HG02870 (cell line): ENCODE measurements around the gene FRMD4A.
"Not testable (repeated sequence)": the region's sequence is repeated elsewhere in the genome, so short reads cannot be mapped to it uniquely, and the experiment has no call there.

ENCODE experiments used
- ATAC-seq: cut with Tn5 transposase; IDR thresholded peaks from one replicate; pipeline ENCODE4 v1.9.1; 2021; ENCODE audit warnings: mild to moderate bottlenecking, moderate library complexity; ENCODE audit not compliant: unreplicated experiment

Gene FRMD4A

DNA sequence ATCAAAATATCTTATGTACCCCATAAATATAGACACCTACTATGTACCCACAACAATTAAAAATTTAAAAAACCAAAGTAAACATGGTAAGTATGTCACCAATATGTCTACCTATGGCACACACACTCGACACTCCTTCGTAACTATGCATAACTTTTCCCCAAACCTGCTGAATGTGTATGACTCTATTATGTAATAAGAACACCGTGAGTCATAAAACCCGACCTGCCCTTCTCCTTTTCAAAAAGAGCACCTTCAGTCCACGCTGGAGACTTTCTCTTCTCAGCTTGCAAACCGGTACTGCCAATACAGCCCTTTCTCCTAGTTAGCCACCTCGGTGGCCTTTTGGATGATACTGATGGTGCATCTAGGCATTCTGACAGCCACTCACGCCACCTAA is 557.7 kb downstream of the FRMD4A start:
- ATAC-seq: no peak

DNA sequence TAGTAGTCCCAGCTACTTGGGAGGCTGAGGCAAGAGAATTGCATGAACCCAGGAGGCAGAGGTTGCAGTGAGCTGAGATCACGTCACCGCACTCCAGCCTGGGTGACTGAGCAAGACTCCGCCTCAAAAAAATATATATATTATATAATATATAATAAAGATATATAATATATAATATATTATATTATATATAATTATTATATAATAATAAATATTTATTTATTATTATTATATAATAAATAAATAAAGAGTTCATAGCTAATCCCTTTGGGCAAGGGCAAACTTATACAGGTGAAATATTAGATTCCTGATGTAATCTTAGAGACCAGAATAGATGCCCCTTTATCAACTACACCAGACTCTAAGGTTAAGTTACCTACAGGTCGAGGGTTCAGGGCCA is 558.7 kb downstream of the FRMD4A start:
- ATAC-seq: no peak

DNA sequence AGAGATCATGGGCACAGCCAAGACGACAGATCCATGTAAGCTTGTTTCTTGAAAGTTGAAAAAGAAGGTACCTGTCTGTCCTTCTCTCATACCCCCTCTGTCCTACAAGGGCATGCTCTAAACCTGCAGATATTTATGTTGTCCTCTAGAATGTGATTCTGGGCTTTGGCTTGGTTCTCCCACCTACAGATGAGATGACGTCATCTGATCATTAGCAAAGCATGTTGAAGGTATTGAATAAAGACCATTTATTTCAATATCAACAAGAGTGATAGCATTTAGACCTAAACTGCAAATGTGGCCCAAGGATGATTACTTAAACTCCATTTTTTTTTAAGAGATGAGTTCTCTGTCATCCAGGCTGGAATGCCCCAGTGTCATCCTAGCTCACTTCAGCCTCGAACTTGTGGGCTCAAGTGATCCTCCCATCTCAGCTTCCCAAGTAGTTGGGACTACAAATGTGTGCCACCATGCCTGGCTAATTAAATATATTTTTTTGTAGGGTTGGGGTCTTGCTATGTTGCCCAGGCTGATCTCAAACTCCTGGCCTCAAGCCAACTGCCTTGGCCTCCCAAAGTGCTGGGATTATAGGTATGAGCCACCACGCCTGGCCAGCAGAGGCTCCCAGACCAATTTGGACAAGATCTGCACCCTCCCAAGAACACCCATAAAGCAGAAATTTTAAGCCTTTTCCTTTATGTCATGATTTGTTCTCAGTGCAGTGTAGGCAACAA is 559.8 kb downstream of the FRMD4A start:
- ATAC-seq: no peak

DNA sequence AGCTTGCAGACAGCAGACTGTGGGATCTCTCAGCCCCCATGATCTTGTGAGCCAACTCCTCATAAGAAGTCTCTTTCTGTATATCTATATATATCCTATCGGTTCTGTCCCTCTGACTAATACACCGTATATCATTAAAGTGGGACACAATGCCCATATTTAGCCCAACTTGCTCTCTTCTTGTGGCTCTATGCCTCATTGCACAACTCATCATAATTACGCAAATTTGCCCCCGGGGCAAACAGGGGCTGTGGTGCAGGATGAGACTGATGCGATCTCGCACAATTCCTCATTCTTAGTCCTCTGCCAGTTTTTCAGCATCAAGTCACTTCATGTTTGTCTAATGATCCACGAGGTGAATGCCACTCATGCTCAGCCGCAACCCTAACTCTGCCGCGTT is 560.8 kb downstream of the FRMD4A start:
- ATAC-seq: no peak

DNA sequence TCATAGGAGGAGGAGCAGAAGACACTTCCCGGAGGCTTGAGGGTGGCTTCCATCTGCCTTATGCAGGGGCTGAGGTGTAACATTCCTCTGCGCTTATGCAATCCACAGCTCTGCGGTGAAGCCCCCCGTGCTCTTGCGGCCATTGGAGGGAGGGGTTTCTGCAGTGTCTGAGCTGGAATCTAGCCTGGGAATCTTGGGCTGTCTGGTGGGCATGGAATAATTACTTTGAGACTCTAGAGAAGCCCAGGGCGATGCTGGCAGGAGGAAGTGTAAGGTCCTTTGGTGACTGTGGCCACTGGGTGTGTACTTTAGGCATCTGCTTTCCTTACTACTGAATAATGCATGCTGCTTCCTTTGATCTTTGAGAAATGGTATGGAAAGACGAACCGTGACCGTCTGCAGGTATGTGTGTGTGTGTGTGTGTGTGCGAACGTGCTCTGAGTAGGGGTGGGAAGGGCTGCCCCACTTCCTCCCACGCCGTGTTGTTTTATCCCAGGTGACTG is 563.0 kb downstream of the FRMD4A start:
- ATAC-seq: no peak

DNA sequence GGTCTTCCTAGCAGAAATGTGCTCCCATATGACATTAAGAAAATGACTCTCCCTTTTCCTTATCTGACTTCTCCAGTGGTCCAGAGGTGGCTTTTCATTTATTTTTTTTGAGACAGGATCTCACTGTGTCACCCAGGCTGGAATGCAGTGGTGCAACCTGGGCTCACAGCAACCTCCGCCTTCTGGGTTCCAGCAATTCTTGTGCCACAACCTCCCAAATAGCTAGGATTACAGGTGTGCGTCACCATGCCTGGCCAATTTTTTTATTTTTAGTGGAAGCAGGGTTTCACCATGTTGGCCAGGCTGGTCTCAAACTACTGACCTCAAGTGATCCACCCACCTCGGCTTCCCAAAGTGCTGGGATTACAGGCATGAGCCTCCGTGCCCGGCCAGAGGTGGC is 563.6 kb downstream of the FRMD4A start:
- ATAC-seq: not testable (repeated sequence)

DNA sequence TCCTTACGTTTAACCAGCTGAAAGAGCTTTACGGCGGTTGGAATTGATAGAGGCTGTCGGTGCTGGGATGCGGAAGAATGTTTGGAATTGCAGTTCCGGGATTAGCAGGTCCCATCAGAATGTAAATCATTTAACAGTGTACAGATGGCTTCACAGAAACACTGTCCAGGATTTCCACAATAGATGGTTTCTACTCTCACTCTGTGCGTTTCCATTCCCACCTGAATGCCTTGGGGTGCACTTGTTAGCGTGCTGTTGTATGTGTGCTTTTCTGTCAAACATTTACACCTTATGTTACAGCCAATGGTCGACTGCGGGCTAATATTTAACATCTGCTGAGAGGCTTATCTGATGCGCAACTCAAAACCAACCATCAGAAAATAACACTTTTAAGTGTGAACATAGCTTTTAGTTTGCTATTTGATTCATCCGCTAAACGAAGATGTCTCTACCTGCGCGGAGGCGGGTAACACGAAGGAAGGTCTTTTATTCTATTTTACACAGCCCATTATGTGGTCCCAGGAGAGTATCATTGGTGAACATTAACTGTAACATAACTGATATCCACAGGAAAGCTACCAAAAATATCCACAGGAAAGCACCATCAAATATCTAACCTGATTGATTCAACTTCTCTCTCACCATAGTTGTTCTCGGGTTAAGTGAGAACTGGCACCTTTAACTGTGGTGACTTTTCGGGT is 564.9 kb downstream of the FRMD4A start:
- ATAC-seq: no peak

DNA sequence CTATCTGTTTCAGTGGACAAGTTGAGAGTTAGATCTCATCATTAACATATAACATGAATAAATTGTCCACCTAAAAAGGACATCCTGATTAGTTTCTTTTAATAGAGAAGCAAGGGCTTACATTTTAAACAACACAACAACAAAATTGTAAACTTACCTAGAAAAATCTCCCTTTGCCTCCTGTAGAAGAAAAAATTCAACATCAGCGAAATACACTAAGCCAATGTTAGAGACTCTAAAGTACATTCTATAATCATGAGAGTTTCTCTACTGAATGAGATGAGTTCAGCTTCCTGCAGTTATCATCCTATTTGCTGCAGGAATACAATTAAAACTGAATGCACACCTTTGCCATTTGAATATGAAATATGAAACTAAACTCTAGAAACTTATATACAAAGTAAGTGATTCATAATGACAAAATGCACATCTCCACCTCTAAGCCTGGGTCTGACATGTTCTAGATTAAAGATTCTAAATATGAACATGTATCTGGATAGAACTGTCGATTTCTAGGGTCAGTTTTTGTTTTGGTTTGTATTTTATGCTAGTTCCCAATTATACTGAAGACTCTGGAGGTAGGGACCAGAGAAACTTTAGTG is 569.1 kb downstream of the FRMD4A start:
- no peak for ATAC-seq

DNA sequence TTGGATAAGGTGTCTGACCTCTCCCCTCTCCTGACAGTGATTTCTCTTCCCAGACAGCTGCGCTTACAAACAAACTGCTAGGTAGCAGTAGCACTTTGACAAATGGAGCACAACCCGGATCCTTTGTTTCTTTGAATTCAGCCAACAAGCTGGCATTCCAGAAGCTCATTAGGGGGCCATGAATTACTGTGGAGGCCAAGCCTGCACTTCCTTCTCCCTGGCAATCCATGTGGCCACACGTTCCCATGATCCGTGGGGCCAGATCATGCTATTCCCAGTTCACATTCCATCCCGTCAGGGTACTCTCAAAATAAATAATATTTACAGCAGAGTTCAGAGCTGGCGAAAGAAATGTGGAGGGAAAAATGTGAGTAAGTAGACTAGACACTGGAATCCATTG is 571.6 kb downstream of the FRMD4A start:
- no peak for ATAC-seq

DNA sequence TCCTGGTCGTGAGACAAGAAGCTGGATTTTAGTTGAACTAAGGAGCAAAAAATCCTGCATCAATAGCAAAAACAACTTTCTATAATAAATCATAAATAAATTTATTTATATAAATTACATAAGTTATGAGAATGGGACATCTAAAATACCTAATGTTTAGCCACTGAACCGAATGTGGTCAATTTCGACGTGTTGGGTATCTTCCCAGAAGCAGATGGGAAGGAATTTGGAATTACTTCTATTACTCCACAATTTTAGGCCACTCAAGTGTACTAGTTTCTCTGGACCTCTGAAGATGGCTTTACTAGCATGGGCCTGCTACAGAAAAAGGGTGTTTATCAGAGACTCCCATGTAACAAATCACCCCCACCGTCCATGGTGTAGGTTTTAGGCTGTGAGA is 572.0 kb downstream of the FRMD4A start:
- no peak for ATAC-seq

DNA sequence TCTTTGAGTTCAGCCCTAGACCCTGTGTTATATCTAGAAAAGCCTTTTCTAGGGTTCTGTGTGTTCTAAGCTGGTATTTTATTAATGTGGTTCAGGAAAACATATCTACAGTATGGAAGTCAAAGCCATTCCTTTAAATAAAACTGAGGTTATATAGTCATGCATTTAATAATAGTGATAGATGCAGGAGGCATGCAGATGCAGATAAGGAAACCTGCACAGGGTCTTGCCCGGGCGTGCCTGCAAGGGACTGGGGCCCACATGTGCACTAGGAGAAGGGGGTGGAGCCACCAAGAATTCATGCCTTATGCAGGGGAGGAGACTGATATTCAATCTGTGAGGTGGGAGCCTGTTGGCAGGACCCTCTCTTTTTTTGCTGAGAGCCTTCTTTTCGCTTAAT is 572.4 kb downstream of the FRMD4A start:
- ATAC-seq: no peak

DNA sequence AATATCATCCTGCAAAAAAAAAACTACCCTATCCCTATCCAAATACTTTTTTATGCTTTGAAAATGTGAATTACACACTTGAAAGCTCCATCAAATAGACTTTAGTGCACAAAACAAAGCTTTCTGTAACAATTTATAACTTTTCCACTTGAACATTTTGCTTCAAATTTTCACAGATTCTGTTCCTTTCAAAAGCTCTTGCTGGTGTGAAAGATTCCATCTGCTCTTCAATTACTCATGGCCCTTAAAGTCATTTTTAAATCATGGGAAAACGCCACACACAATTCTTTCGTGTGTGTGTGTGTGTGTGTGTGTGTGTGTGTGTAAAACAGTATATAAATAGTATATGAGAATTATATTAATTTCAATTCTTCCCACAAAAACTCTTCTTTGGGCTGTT is 576.4 kb downstream of the FRMD4A start:
- no peak for ATAC-seq

DNA sequence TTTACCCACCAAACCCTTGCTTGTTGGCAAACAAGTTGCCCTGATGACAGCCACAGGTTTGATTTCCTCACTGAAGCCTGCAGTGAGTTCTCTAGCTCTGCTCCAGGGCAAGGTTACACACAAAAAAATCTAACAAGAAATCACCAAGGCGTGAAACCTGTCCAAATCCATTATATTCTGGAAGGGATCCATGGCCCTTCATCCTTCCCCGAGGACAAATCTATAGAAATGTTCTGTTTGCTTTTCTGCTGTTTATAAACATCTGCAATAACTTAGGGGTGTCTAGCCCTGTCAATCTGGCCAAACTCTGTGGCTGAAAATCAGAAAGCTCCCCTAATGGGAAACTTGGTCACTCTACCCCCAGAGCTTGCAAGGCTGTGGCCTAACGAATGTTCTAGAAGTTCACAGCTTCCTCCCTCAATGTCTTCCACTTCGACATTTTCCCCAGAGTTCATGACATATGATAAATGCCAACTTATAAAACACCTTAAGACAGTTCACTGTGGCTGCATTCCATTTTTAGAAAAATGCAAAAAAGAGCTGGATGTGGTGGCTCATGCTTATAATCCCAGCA is 579.4 kb downstream of the FRMD4A start:
- ATAC-seq: no peak

DNA sequence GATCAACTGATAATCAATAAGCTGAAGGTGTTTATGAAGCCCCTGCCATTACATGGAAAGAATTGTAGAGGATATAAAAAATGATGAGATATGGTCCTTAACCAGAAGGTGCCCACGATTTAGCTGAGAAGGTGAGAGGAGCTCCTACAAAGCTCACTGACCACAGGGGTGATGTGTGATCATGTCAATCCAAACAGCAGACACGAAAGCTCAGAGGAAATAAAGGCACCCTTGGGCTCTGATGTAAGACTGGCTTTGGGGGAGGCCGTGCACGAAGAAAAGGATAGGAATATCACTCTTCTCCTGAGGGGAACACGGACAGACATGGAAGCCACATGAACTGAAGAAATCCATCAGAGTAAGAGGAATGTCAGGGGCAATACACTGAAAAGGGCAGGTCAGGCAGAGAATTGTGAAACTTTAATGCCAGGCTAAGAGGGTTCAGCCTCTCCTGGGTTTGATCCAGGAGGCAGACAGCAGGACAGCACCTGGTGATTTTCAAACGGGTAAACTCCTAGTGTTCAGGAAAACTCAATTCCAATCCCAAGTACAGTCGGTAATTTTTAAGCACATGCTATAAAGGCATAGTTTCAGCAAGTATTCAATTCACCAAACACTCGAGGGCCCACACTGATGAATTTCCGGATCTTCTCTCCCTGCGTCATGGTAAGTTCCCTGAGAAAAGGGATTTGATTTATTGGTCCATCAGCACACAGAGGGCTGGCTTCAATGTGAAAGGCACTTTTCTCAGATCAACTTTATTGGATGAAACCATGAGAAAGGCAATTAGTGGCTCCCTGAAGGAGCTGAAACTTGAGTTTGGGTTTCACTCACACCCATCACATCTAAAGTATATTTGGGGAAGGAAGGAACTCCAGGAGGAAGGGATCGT is 580.2 kb downstream of the FRMD4A start:
- no peak for ATAC-seq

DNA sequence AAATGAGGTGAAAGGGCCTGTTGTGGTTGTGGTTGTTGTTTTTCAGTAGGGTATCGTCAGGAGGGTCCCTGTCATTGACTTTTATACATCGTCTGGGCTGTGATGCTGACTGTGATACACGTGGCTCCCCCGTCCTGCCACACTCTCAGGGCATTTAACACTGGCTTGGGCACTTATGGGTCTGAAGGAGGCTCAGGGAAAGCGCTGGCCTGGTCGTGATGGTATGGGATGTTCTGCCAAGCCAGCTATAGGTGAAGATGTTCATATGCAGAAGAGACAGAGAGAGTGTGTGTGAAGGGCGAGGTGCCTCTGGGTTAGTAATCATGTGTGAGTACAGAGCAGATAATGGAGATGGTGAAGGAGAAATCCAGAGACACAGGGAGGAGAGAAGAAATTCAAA is 585.5 kb downstream of the FRMD4A start:
- no peak for ATAC-seq

DNA sequence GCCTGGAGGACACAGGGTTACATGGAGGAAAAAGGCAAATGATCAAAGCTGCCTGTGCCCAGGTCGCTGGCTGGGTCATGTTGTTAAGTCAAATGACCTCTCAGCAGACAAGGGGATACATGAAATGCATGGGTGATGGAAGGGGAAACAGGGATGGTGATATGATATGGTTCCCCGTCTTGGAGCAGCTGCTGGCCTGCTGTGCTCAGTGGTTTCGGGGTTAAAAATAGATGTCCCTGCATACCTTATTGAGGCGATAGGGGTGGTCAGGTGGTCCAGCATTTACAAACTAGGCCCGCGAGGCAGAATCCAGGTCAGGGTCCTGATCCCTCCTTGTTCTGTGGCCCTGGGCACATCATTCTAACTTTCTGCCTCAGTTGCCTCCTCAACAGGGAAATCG is 586.8 kb downstream of the FRMD4A start:
- no peak for ATAC-seq

DNA sequence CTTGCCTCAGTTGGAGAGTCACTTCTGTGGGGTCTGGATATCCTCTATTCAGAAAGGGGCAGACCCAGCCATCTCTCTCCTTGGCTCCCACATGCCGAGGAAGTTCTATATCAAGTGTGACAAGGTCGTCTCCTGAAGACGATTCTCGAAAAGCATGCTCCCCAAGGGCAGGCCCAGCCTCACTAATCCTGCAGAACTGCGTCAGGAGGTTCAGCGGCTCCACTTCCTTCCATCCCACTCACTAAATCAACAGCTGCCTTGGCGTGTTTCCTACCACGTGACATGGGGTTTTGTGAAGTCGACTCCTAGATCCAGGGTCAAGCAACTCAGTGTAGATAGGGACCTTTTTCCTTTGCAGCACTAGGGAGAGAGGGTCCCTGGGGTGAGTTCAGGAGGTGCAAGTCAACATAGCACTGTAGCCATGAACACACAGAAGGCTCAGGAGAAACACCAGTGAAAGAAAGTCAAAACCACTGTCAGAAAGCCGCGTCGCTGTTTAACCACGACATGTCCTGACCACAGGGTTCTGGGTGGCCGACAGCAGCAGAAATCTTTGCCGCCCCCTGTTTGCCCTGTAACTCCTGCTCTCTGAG is 587.5 kb downstream of the FRMD4A start:
- ATAC-seq: peak; percentile 58

DNA sequence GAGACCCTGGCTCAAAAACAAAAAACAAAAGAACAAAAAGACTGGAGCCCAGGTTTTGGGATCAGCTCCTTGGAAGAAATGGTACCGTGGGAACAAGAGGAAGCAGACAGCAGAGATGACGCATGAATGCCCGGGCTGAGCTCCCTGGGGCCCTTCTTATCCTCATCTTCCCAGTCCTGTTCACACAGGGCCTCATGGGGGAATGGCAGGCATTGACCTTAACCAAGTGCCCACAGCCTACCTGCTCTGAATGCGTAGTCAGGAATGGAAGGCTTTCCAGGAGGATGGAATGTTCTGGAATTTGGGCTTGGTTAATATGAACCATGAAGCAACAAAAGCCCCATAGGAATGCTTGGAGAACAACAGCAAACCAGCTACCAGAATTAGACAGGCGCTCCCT is 589.3 kb downstream of the FRMD4A start:
- ATAC-seq: no peak

DNA sequence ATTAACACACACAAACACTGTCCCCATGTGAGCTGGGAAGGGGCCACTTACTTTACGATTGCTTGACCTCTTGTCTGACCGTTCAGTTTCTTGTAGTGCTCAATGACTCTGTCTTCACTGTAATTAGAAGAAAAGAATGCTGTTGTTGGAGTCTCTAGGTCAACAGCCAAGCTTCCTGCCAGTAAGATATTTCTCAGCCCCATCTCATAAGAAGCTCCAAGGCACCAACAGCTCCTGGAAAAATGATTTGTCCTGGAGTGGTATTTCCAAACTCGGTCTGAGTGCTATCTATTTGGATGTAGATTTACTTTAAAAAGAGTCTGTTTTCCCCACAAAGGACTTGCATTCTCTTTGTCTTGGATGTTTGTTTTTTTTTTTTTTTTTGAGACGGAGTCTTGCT is 590.3 kb downstream of the FRMD4A start:
- no peak for ATAC-seq

DNA sequence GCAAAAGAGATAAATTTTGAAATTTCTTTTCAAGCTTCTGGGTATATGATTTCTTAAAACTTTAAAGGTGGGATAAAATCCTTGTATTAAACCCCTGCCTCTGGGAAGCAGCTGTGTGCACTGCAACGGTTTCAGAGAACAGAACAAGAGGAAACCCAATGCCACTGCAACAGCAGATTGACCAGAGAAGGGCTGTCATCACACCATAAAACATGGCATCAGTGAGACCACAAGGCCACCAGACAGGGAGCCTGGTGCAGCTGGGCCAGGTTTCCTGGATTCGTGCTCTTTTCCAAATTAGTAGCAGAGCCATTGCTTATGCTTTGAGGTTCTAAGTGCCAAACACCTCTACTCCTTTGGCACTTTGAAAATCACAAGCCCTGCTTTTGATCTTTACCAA is 591.5 kb downstream of the FRMD4A start:
- no peak for ATAC-seq
